HepG2 (cell line): ENCODE measurements around the gene CMPK1. TPM values are rescaled to one million over a fixed set of nuclear protein-coding genes. Genes with fewer than 3 reads are reported as not detected.

ENCODE experiments used
- CCDC6 ChIP-seq: sonication (generic); formaldehyde crosslinking; IDR thresholded peaks from 2 replicates; pipeline ENCODE4 v1.8.1; 2022; ENCODE audit warnings: mild to moderate bottlenecking, missing genetic modification reagents, moderate library complexity
- ERF ChIP-seq: IDR thresholded peaks from 2 replicates; pipeline ENCODE4 v1.6.1; 2018; ENCODE audit warnings: missing biosample characterization, missing genetic modification reagents
- GPN1 ChIP-seq: sonication (generic); formaldehyde crosslinking; IDR thresholded peaks from 2 replicates; pipeline ENCODE4 v1.5.1; 2020; ENCODE audit warnings: missing genetic modification reagents, borderline replicate concordance
- HDAC2 ChIP-seq: sonication (generic); formaldehyde crosslinking; IDR thresholded peaks from 2 replicates; pipeline ENCODE4 v1.4.0; 2020; ENCODE audit warnings: missing genetic modification reagents
- IRX3 ChIP-seq: sonication (generic); formaldehyde crosslinking; IDR thresholded peaks from 2 replicates; pipeline ENCODE4 v1.8.1; 2023; ENCODE audit warnings: mild to moderate bottlenecking, low read depth, missing genetic modification reagents, borderline replicate concordance
- ISL2 ChIP-seq: sonication (generic); formaldehyde crosslinking; IDR thresholded peaks from 2 replicates; pipeline ENCODE4 v1.5.0; 2020; ENCODE audit warnings: missing genetic modification reagents
- MTERF4 ChIP-seq: sonication (generic); formaldehyde crosslinking; IDR thresholded peaks from 2 replicates; pipeline ENCODE4 v1.8.0; 2023; ENCODE audit warnings: mild to moderate bottlenecking, missing genetic modification reagents
- MXD1 ChIP-seq: sonication (generic); formaldehyde crosslinking; IDR thresholded peaks from 2 replicates; pipeline ENCODE4 v1.4.0; 2020; ENCODE audit warnings: mild to moderate bottlenecking, missing genetic modification reagents
- NFKB2 ChIP-seq: sonication (generic); formaldehyde crosslinking; IDR thresholded peaks from 2 replicates; pipeline ENCODE4 v1.4.0; 2020; ENCODE audit warnings: missing genetic modification reagents, borderline replicate concordance
- NKX3-1 ChIP-seq: sonication (generic); formaldehyde crosslinking; IDR thresholded peaks from 2 replicates; pipeline ENCODE4 v1.5.0; 2020; ENCODE audit warnings: missing genetic modification reagents
- PITX1 ChIP-seq: sonication (generic); formaldehyde crosslinking; IDR thresholded peaks from 2 replicates; pipeline ENCODE4 v1.5.1; 2020; ENCODE audit warnings: mild to moderate bottlenecking, missing genetic modification reagents
- POLR2AphosphoS5 ChIP-seq: IDR thresholded peaks from 2 replicates; pipeline ENCODE4 v1.6.1; 2012; ENCODE audit warnings: low read depth, low read length
- SALL1 ChIP-seq: sonication (generic); formaldehyde crosslinking; IDR thresholded peaks from 2 replicates; pipeline ENCODE4 v1.8.0; 2022; ENCODE audit warnings: mild to moderate bottlenecking, missing genetic modification reagents
- SIN3B ChIP-seq: fragments of 150-350 bp; IDR thresholded peaks from 2 replicates; pipeline ENCODE4 v1.6.1; 2014; ENCODE audit warnings: low read length
- TARDBP ChIP-seq: sonication (generic); formaldehyde crosslinking; IDR thresholded peaks from 2 replicates; pipeline ENCODE4 v1.8.0; 2022; ENCODE audit warnings: mild to moderate bottlenecking, missing genetic modification reagents
- TGIF2 ChIP-seq: IDR thresholded peaks from 2 replicates; pipeline ENCODE4 v1.6.1; 2016; ENCODE audit warnings: control low read depth, missing compliant biosample characterization
- TP53 ChIP-seq: sonication (generic); formaldehyde crosslinking; conservative IDR thresholded peaks from 2 replicates; pipeline ENCODE4 v1.4.0; 2020; ENCODE audit warnings: missing genetic modification reagents
- ZNF253 ChIP-seq: sonication (generic); formaldehyde crosslinking; IDR thresholded peaks from 2 replicates; pipeline ENCODE4 v1.8.0; 2022; ENCODE audit warnings: mild to moderate bottlenecking, missing genetic modification reagents, borderline replicate concordance
- ZNF256 ChIP-seq: sonication (generic); formaldehyde crosslinking; conservative IDR thresholded peaks from 2 replicates; pipeline ENCODE4 v1.4.0; 2020; ENCODE audit warnings: missing genetic modification reagents
- ZNF598 ChIP-seq: sonication (generic); formaldehyde crosslinking; IDR thresholded peaks from 2 replicates; pipeline ENCODE4 v1.5.1; 2020; ENCODE audit warnings: mild to moderate bottlenecking, missing genetic modification reagents, borderline replicate concordance
- ZNF703 ChIP-seq: sonication (generic); formaldehyde crosslinking; IDR thresholded peaks from 2 replicates; pipeline ENCODE4 v1.5.1; 2020; ENCODE audit warnings: missing genetic modification reagents, mild to moderate bottlenecking, moderate library complexity, borderline replicate concordance
- polyA plus RNA-seq, 8 experiments: library from polyadenylated mRNA; depleted of rRNA in 3 of 8; stranded (reverse) in 7 of 8; unstranded in 1 of 8; fragments of >200 nt; fragmentation: Illumina TruSeq in 4 of 8; extraction: Trizol in 4 of 8; gene quantifications; 2 replicates each; pipeline versions ENCODE4 v1.2.1 to v1.2.3, GENCODE V29; 2011 to 2016; ENCODE audit warnings: low read depth in 4 of 8, missing spikeins in 1 of 8, mixed read lengths in 1 of 8; ENCODE audit not compliant: insufficient read depth in 1 of 8
- total RNA-seq, 5 experiments: library from RNA; depleted of rRNA; stranded (reverse); fragments of >200 nt; fragmentation: Illumina TruSeq; extraction: Trizol; gene quantifications; 2 replicates each; pipeline ENCODE4 v1.2.3, GENCODE V29; 2016; ENCODE audit warnings: low read depth in 1 of 5
- TF ChIP-seq, protein P1 (sequence below): sonication (generic); formaldehyde crosslinking; IDR thresholded peaks from 2 replicates; pipeline ENCODE4 v1.5.1; 2020; ENCODE audit warnings: mild to moderate bottlenecking, missing genetic modification reagents, moderate library complexity
- TF ChIP-seq, protein P2 (sequence below): sonication (generic); formaldehyde crosslinking; IDR thresholded peaks from 2 replicates; pipeline ENCODE4 v1.5.0; 2020; ENCODE audit warnings: missing genetic modification reagents

The CMPK1 gene
- total and polyA plus RNA-seq, 2 of the 13 experiments (the other 11 are each of a cell fraction or from before 2014, with no cell fraction given), result 38.3 to 92.0 TPM

DNA sequence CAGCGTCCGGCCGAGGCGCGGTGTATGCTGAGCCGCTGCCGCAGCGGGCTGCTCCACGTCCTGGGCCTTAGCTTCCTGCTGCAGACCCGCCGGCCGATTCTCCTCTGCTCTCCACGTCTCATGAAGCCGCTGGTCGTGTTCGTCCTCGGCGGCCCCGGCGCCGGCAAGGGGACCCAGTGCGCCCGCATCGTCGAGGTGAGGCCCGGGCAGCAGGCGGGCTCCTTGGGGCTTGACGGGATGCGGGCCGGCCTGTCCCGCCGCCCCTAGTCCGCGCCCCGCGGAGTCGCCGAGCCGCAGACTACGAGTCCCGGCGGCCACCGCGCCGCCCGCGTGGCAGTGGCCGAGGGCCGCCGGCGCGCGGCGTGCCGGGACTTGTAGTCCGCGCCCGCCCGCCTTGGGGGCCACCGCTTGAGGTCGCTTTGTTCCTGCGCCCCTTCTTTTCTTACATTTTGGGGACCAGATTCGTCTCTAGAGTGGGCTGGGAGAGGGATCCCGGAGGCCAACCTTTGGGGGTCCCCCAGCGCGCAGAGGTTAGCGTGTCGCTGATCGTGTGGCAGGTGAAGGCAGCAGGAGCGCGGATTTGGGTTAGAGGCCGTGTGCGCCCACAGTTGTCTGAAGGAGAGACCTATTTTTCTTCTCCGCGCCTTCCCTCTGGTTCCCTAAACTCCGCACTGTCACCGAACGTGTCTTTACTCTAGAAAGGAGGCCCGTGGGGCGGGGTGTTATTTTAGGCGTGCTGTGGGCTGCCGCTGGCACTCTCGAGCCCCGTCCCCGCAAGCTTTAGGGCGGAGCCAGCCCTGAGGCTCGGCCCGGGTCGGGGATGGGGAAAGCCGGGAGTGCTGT, 553 bp downstream of the CMPK1 start (continued):
- TF ChIP-seq PITX1 (peak; percentile 60; the same call in 1 of the 2 replicates), TARDBP (CRISPR knock-in tag) (peak; percentile 50), MTERF4 (0 out of 2 replicates have a peak, but pooled peaks have one; percentile 20), ZNF253 (CRISPR knock-in tag) (no peak), NFKB2 (0 out of 2 replicates have a peak, but pooled peaks have one; percentile 58), NKX3-1 (peak; percentile 70; the same call in 1 of the 2 replicates), POLR2AphosphoS5 (peak; percentile 81), IRX3 (CRISPR knock-in tag) (peak; percentile 51; the same call in 1 of the 2 replicates), ERF (peak; percentile 8; the same call in 1 of the 2 replicates), GPN1 (CRISPR knock-in tag) (no peak), TGIF2 (CRISPR knock-in tag) (peak; percentile 75; the same call in 1 of the 2 replicates), SIN3B (no peak), SALL1 (peak; percentile 11; the same call in 1 of the 2 replicates), MXD1 (CRISPR knock-in tag) (peak; percentile 40; the same call in 1 of the 2 replicates), CCDC6 (peak; percentile 47; the same call in 1 of the 2 replicates), ZNF598 (CRISPR knock-in tag) (no peak), ZNF703 (no peak), ZNF256 (CRISPR knock-in tag) (peak; percentile 77; the same call in 1 of the 2 replicates), ISL2 (CRISPR knock-in tag) (peak; percentile 80), HDAC2 (CRISPR knock-in tag) (0 out of 2 replicates have a peak, but pooled peaks have one; percentile 28), TP53 (CRISPR knock-in tag) (peak; percentile 47; the same call in 1 of the 2 replicates)
- TF ChIP-seq, protein P1, sequence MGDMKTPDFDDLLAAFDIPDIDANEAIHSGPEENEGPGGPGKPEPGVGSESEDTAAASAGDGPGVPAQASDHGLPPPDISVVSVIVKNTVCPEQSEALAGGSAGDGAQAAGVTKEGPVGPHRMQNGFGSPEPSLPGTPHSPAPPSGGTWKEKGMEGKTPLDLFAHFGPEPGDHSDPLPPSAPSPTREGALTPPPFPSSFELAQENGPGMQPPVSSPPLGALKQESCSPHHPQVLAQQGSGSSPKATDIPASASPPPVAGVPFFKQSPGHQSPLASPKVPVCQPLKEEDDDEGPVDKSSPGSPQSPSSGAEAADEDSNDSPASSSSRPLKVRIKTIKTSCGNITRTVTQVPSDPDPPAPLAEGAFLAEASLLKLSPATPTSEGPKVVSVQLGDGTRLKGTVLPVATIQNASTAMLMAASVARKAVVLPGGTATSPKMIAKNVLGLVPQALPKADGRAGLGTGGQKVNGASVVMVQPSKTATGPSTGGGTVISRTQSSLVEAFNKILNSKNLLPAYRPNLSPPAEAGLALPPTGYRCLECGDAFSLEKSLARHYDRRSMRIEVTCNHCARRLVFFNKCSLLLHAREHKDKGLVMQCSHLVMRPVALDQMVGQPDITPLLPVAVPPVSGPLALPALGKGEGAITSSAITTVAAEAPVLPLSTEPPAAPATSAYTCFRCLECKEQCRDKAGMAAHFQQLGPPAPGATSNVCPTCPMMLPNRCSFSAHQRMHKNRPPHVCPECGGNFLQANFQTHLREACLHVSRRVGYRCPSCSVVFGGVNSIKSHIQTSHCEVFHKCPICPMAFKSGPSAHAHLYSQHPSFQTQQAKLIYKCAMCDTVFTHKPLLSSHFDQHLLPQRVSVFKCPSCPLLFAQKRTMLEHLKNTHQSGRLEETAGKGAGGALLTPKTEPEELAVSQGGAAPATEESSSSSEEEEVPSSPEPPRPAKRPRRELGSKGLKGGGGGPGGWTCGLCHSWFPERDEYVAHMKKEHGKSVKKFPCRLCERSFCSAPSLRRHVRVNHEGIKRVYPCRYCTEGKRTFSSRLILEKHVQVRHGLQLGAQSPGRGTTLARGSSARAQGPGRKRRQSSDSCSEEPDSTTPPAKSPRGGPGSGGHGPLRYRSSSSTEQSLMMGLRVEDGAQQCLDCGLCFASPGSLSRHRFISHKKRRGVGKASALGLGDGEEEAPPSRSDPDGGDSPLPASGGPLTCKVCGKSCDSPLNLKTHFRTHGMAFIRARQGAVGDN (CRISPR knock-in tag), result peak; percentile 91
- TF ChIP-seq, protein P2, sequence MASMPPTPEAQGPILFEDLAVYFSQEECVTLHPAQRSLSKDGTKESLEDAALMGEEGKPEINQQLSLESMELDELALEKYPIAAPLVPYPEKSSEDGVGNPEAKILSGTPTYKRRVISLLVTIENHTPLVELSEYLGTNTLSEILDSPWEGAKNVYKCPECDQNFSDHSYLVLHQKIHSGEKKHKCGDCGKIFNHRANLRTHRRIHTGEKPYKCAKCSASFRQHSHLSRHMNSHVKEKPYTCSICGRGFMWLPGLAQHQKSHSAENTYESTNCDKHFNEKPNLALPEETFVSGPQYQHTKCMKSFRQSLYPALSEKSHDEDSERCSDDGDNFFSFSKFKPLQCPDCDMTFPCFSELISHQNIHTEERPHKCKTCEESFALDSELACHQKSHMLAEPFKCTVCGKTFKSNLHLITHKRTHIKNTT, result peak; percentile 28; the same call in 1 of the 2 replicates
